Naive thymus-derived CD4-positive, alpha-beta T cell (primary cell): Measurements from ENCODE around the gene TUBGCP2. TPM values are rescaled to one million over a fixed set of nuclear protein-coding genes. Genes with fewer than 3 reads are reported as not detected.
A peak's percentile ranks its signal among the peaks of the same experiment; 100 is the strongest.

Experiments
- ATAC-seq: fragments of 150-1000 bp; cut with Tn5 transposase; 2 replicates; pipeline ENCODE4 v1.10.0; 2021; ENCODE audit warnings: mild to moderate bottlenecking, moderate library complexity
- CTCF ChIA-PET: fragments of 350-600 bp; sonication (Branson Sonifier 250); formaldehyde crosslinking; loops from one replicate; lab custom pipeline; 2021; ENCODE audit warnings: antibody characterized with exemption; lab: Charles Lee
- POLR2A ChIA-PET: fragments of 350-600 bp; sonication (Branson Sonifier 250); formaldehyde crosslinking; loops from one replicate; lab custom pipeline; 2021; ENCODE audit warnings: antibody characterized with exemption, inconsistent platforms; lab: Charles Lee
- DNase-seq, 9 donors: peaks; one replicate each; pipeline versions ENCODE4 v3.0.0 to v3.0.0-alpha.2; 2020 to 2022; ENCODE audit warnings: mixed read lengths in 1 of 9
- H3K27ac ChIP-seq: one replicate; pipeline ENCODE4 v1.7.0; 2013; ENCODE audit warnings: mild to moderate bottlenecking, low read depth, low read length, moderate library complexity
- H3K27me3 ChIP-seq, 2 donors: one replicate each; pipeline ENCODE4 v1.7.0; 2013; ENCODE audit warnings: low read length in 2 of 2, mild to moderate bottlenecking in 2 of 2, moderate library complexity in 2 of 2; ENCODE audit not compliant: control insufficient read depth in 2 of 2, insufficient read depth in 2 of 2
- H3K36me3 ChIP-seq, 3 experiments: 1 replicate in 2 of 3; 2 replicates in 1 of 3; pipeline ENCODE4 v1.7.0; 2013; ENCODE audit warnings: low read length in 3 of 3, mild to moderate bottlenecking in 3 of 3, moderate library complexity in 1 of 3; ENCODE audit not compliant: insufficient read depth in 3 of 3, control insufficient read depth in 2 of 3
- H3K4me1 ChIP-seq, 2 donors: one replicate each; pipeline ENCODE4 v1.7.0; 2013; ENCODE audit warnings: low read length in 2 of 2, mild to moderate bottlenecking in 2 of 2, moderate library complexity in 1 of 2; ENCODE audit not compliant: control insufficient read depth in 2 of 2, insufficient read depth in 2 of 2
- H3K4me3 ChIP-seq: 2 replicates; pipeline ENCODE4 v1.7.0; 2013; ENCODE audit warnings: mild to moderate bottlenecking, low read length
- H3K9me3 ChIP-seq, 3 experiments: 1 replicate in 2 of 3; 2 replicates in 1 of 3; pipeline ENCODE4 v1.7.0; 2013; ENCODE audit warnings: low read length in 3 of 3; ENCODE audit not compliant: control insufficient read depth in 2 of 3
- H3K27ac Mint-ChIP-seq, 9 donors: one replicate each; pipeline ENCODE4 v1.8.0; 2020 to 2022; ENCODE audit warnings: mixed read lengths in 9 of 9, mild to moderate bottlenecking in 8 of 9, moderate library complexity in 5 of 9, inconsistent platforms in 2 of 9
- H3K27me3 Mint-ChIP-seq, 5 donors: one replicate each; pipeline ENCODE4 v1.8.0; 2021 to 2022; ENCODE audit warnings: mixed read lengths in 5 of 5, mild to moderate bottlenecking in 1 of 5
- H3K36me3 Mint-ChIP-seq, 5 donors: one replicate each; pipeline ENCODE4 v1.8.0; 2020 to 2022; ENCODE audit warnings: mixed read lengths in 5 of 5, mild to moderate bottlenecking in 3 of 5, inconsistent platforms in 1 of 5
- H3K4me1 Mint-ChIP-seq, 7 donors: one replicate each; pipeline ENCODE4 v1.8.0; 2020 to 2022; ENCODE audit warnings: mixed read lengths in 7 of 7, mild to moderate bottlenecking in 3 of 7, inconsistent platforms in 1 of 7
- H3K4me3 Mint-ChIP-seq, 10 donors: one replicate each; pipeline ENCODE4 v1.8.0; 2020 to 2022; ENCODE audit warnings: mild to moderate bottlenecking in 10 of 10, mixed read lengths in 10 of 10, moderate library complexity in 6 of 10, inconsistent platforms in 2 of 10
- H3K9me3 Mint-ChIP-seq, 11 donors: one replicate each; pipeline ENCODE4 v1.8.0; 2020 to 2022; ENCODE audit warnings: mixed read lengths in 11 of 11, mild to moderate bottlenecking in 4 of 11, inconsistent platforms in 1 of 11, moderate library complexity in 1 of 11
- intact Hi-C, 2 donors: fragments of 100-400 bp; cut with micrococcal nuclease; formaldehyde crosslinking; loops; one replicate each; pipeline ENCODE4 v1.15.1; 2023
- polyA plus RNA-seq, 2 donors: library from polyadenylated mRNA; unstranded; fragments of 300-500 nt; fragmentation: Illumina TruSeq; gene quantifications; one replicate each; pipeline ENCODE4 v1.2.3, GENCODE V29; 2021
- total RNA-seq, 6 experiments: library from RNA in 5 of 6; stranded (reverse) in 5 of 6; gene quantifications; 1 replicate in 5 of 6; 2 replicates in 1 of 6; pipeline ENCODE4 v1.2.3 and lab custom pipeline; 2021 to 2026

TUBGCP2 gene
- total and polyA plus RNA-seq, 7 experiments from 2014 or later, result 29.6 to 97.0 (median 67.7) TPM

DNA sequence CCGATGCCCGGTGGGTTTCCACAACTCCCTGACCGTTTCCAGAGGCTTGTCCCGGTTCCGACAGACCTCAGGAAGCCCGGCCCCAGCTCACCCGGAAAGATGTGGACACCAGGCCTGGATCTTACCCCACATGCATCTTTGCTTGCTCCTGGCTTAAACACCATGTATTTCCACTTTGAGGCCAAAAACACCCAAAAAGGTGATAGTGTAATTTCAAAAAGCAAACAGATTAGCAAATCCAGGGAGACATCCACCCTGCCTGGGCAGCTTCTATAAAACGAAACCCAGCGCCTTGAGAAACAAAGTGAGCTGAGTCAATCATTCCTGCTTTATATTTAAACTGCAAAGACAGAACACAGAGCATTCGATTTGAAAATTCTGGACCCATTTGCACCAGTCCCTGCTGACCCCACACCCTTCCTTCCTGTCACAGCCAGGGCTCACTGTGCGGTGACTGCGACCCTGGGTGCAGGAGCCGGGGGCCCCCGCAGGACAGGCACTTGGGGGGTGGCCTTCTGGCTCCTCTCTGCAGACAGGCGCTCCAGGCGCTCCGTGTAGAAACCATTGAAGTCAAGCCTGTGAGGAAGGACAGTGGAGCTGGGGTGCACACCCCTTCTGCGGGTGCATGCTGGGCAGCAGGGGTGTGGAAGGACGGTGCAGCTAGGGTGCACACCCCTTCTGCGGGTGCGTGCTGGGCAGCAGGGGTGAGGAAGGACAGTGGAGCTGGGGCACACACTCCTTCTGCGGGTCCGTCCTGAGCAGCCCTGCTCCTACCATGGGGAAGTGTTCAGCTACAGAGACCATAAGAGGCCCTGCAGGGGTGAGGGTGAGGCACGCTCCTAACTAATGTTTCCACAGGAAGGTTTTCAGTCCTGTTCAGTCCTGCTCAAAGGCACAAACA, 29.1 kb downstream of the TUBGCP2 start:
- ChIA-PET CTCF (interaction anchor here (0.6 to 1.7 kb wide), 2 partner anchors 27 to 52 kb away, joined by 3 to 6 read pairs; no protein-coding TSS in a partner anchor), POLR2A (interaction anchor here (0.9 kb wide), 2 partner anchors 17 to 22 kb away, joined by 3 read pairs; no protein-coding TSS in a partner anchor)
- Histone ChIP-seq H3K36me3 (peaks cover 0 to 50% (median 11%) of the 10 kb centered on the region in 3 experiments), H3K4me3 (no peak overlapping the region), H3K9me3 (no peaks in the 10 kb centered on the region), H3K4me1 (peaks cover 21 to 32% of the 10 kb centered on the region in 2 donors), H3K27me3 (no peaks in the 10 kb centered on the region), H3K27ac (peak overlapping the region; percentile 31)
- peaks cover 11 to 36% (median 18%) of the 10 kb centered on the region in 7 donors for H3K4me1 Mint-ChIP-seq
- no peak for DNase-seq
- H3K27me3 Mint-ChIP-seq, result no peaks in the 10 kb centered on the region
- intact Hi-C loops, result loop anchor here in 1 of 2 donors (5.0 kb wide), 1 partner anchor 1122 kb away; no protein-coding TSS in a partner anchor
- peak overlapping the region in 1 of 10 donors; percentile 25 for H3K4me3 Mint-ChIP-seq
- peaks cover 0 to 12% (median 7%) of the 10 kb centered on the region in 5 donors for H3K36me3 Mint-ChIP-seq
- H3K9me3 Mint-ChIP-seq, result no peaks in the 10 kb centered on the region
- peak overlapping the region in 6 of 9 donors; percentile 22 to 72 (median 54) for H3K27ac Mint-ChIP-seq
- no peak for ATAC-seq

- peak overlapping the region; percentile 66 to 93 (median 86) for H3K27ac Mint-ChIP-seq
- peaks cover 11 to 36% (median 21%) of the 10 kb centered on the region in 7 donors for H3K4me1 Mint-ChIP-seq
- no peaks in the 10 kb centered on the region for H3K27me3 Mint-ChIP-seq
- H3K9me3 ChIP-seq, result no peaks in the 10 kb centered on the region
- peak overlapping the region; percentile 50 for H3K27ac ChIP-seq
- H3K27me3 ChIP-seq, result no peaks in the 10 kb centered on the region
- POLR2A ChIA-PET, result interaction anchor here (0.9 to 1.4 kb wide), 2 partner anchors 16 to 21 kb away, joined by 3 read pairs; no protein-coding TSS in a partner anchor
- ATAC-seq (peak; percentile 69), DNase-seq (peak in 3 of 9 donors; percentile 17 to 60 (median 53))
- peaks cover 22 to 34% of the 10 kb centered on the region in 2 donors for H3K4me1 ChIP-seq
- CTCF ChIA-PET, result interaction anchor here (1.7 kb wide), 1 partner anchor 28 kb away, joined by 3 read pairs; no protein-coding TSS in a partner anchor
- H3K9me3 Mint-ChIP-seq, result no peaks in the 10 kb centered on the region
- H3K4me3 Mint-ChIP-seq, result peak overlapping the region; percentile 50 to 84 (median 66)
- H3K36me3 ChIP-seq, result peaks cover 0 to 42% (median 9%) of the 10 kb centered on the region in 3 experiments
- intact Hi-C loops, result loop anchor here in 1 of 2 donors (5.0 kb wide), 1 partner anchor 1121 kb away; no protein-coding TSS in a partner anchor
- H3K4me3 ChIP-seq, result peak overlapping the region; percentile 27
- H3K36me3 Mint-ChIP-seq, result peaks cover 0 to 9% (median 1%) of the 10 kb centered on the region in 5 donors
Measured at GRCh38 chr10:133278577-133279265, 30.0 kb downstream of the TUBGCP2 start.

DNA sequence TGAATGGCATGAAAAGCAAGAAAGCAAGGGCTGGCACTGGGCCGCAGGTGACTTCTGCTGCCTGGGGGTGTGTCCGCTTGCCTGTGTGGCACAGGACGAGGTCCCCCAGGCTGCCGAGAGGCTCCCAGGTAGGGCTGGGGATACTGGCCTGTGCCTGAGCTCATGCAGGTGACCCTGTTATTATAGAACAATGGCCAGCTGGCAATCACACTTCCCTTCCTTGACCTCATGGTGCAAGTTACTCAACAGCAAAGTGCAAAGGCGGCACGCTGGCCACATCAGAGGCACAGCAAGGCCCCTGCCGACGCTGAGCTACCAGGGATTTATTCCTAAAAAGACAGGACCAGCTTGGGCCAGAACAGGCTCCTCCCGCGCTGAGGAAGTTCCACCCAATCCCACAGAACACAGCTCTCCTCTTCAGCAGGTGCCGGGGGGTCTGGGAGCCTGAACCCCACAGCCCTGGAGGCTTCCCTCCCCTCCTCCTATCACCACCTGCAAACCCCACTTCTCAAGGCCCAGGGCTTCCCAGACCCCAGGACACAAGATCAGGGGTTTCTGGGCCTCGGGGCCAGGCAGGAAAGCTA, 30.6 kb downstream of the TUBGCP2 start:
- H3K27ac ChIP-seq, result peak overlapping the region; percentile 36
- intact Hi-C loops, result loop anchor here in 1 of 2 donors (5.0 kb wide), 1 partner anchor 1121 kb away; no protein-coding TSS in a partner anchor
- peaks cover 0 to 9% (median 0%) of the 10 kb centered on the region in 5 donors for H3K36me3 Mint-ChIP-seq

GRCh38 chr10:133277277-133277992, 31.2 kb downstream of the TUBGCP2 start:
- Mint-ChIP-seq H3K9me3 (no peaks in the 10 kb centered on the region), H3K4me1 (peaks cover 11 to 36% (median 21%) of the 10 kb centered on the region in 7 donors), H3K27me3 (no peaks in the 10 kb centered on the region), H3K4me3 (peak overlapping the region; percentile 45 to 92 (median 59)), H3K36me3 (peaks cover 0 to 8% (median 0%) of the 10 kb centered on the region in 5 donors), H3K27ac (peak overlapping the region in 6 of 9 donors; percentile 62 to 87 (median 69))
- peaks cover 0 to 42% (median 0%) of the 10 kb centered on the region in 3 experiments for H3K36me3 ChIP-seq
- CTCF ChIA-PET, result no interaction called here
- ATAC-seq (no peak), DNase-seq (no peak)
- peaks cover 22 to 34% of the 10 kb centered on the region in 2 donors for H3K4me1 ChIP-seq
- intact Hi-C loops, result loop anchor here in 1 of 2 donors (5.0 kb wide), 1 partner anchor 1120 kb away; no protein-coding TSS in a partner anchor
- H3K9me3 ChIP-seq, result no peaks in the 10 kb centered on the region
- peak overlapping the region; percentile 80 for H3K27ac ChIP-seq
- POLR2A ChIA-PET, result interaction anchor here (1.1 to 1.4 kb wide), 3 partner anchors 14 to 26 kb away, joined by 3 to 4 read pairs (median 3); no protein-coding TSS in a partner anchor
- H3K4me3 ChIP-seq, result no peak overlapping the region
- H3K27me3 ChIP-seq, result no peaks in the 10 kb centered on the region

More for the DNA sequence above, 30.6 kb downstream of the TUBGCP2 start:
- ATAC-seq (no peak), DNase-seq (no peak)
- CTCF ChIA-PET, result interaction anchor here (1.7 kb wide), 1 partner anchor 29 kb away, joined by 3 read pairs; no protein-coding TSS in a partner anchor
- peak overlapping the region; percentile 66 to 93 (median 86) for H3K27ac Mint-ChIP-seq
- peak overlapping the region; percentile 27 for H3K4me3 ChIP-seq
- H3K9me3 ChIP-seq, result no peaks in the 10 kb centered on the region
- peaks cover 22 to 34% of the 10 kb centered on the region in 2 donors for H3K4me1 ChIP-seq
- peaks cover 11 to 36% (median 21%) of the 10 kb centered on the region in 7 donors for H3K4me1 Mint-ChIP-seq
- H3K4me3 Mint-ChIP-seq, result peak overlapping the region; percentile 50 to 84 (median 66)
- H3K27me3 ChIP-seq, result no peaks in the 10 kb centered on the region
- H3K9me3 Mint-ChIP-seq, result no peaks in the 10 kb centered on the region
- H3K36me3 ChIP-seq, result peaks cover 0 to 42% (median 3%) of the 10 kb centered on the region in 3 experiments
- POLR2A ChIA-PET, result interaction anchor here (1.1 to 1.4 kb wide), 3 partner anchors 15 to 26 kb away, joined by 3 to 4 read pairs (median 3); no protein-coding TSS in a partner anchor
- H3K27me3 Mint-ChIP-seq, result no peaks in the 10 kb centered on the region

DNA sequence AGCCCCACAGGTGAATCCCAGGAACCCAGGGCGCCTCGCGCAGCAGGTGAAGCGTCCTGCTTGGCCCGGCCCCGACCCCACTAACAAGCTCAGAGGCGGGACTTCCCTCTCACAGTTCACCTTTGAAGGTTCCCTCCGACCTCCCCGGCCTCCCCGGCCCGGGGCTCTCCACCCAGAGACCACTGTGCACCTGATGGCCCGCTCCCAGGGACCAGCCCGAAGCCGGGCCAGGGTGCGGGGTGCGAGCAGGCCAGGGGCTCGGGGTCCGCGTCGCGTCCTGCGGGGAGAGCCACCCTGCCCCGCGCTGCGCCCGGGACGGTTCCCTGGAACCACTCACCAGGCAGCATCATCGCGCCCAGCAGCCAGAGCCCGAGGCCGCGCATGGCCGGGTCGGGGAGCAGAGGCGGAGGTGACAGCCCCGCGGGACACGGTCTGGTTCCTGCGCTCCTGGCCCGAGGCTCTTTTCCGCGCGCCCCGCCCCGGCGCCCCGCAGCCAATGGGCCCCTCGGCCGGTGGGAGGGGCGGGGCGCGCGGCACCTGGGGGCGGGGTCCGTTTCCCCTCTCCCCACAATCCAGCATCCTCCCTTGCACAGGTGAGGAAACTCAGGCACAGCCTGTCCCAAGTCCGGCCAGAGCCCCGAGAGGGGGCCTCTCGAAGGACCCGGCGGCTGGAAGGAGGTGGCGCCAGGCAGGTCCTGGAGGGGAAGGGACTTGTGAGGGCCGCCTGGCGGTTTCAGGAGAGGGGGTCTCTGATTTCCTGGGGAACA, 32.1 kb downstream of the TUBGCP2 start, which contains the start of gene ADAM8:
TSS of gene ADAM8 (minus strand) at position 434 of the 767 bp plus-strand sequence. CDS start at position 383, 51 bp downstream.
- Mint-ChIP-seq H3K36me3 (peaks cover 0 to 5% (median 0%) of the 10 kb centered on the region in 5 donors), H3K27ac (peak within 1 kb of the TSS; percentile 83 to 96 (median 91)), H3K27me3 (no peaks in the 10 kb centered on the region), H3K9me3 (no peaks in the 10 kb centered on the region), H3K4me3 (peak within 1 kb of the TSS; percentile 84 to 92 (median 88)), H3K4me1 (peaks cover 11 to 36% (median 21%) of the 10 kb centered on the region in 7 donors)
- Histone ChIP-seq H3K36me3 (peaks cover 0 to 41% (median 0%) of the 10 kb centered on the region in 3 experiments), H3K27ac (peak within 1 kb of the TSS; percentile 80), H3K9me3 (no peaks in the 10 kb centered on the region), H3K27me3 (no peaks in the 10 kb centered on the region), H3K4me3 (peak within 1 kb of the TSS; percentile 80), H3K4me1 (peaks cover 22 to 34% of the 10 kb centered on the region in 2 donors)
- ATAC-seq (peak; percentile 43), DNase-seq (peak in 8 of 9 donors; percentile 52 to 82 (median 58))
- ChIA-PET CTCF (interaction anchor here (1.5 to 2.6 kb wide), 2 partner anchors 18 to 31 kb away, joined by 5 to 34 read pairs; no protein-coding TSS in a partner anchor), POLR2A (interaction anchor here (1.4 to 4.5 kb wide), 3 partner anchors 15 to 27 kb away, joined by 4 to 37 read pairs (median 8); no protein-coding TSS in a partner anchor)
- intact Hi-C loops, result loop anchor here in 1 of 2 donors (1.0 to 5.0 kb wide), 2 partner anchors 31 to 1119 kb away; no protein-coding TSS in a partner anchor
